CD4-positive, alpha-beta T cell (primary cell): ENCODE measurements around the gene CYP4Z1. TPM values are rescaled to one million over a fixed set of nuclear protein-coding genes. Genes with fewer than 3 reads are reported as not detected.

ENCODE experiments used
- ATAC-seq: fragments of 200-7000 bp; cut with Tn5 transposase; one replicate; pipeline ENCODE4 v1.10.0; 2022; ENCODE audit warnings: mild to moderate bottlenecking; ENCODE audit not compliant: poor library complexity
- CTCF ChIA-PET: fragments of 350-600 bp; sonication (Branson Sonifier 250); formaldehyde crosslinking; loops from one replicate; lab custom pipeline; 2021; ENCODE audit warnings: antibody characterized with exemption, inconsistent platforms; lab: Charles Lee
- POLR2A ChIA-PET: fragments of 350-600 bp; sonication (Branson Sonifier 250); formaldehyde crosslinking; loops from one replicate; lab custom pipeline; 2021; ENCODE audit warnings: antibody characterized with exemption, inconsistent platforms; lab: Charles Lee
- DNase-seq, 14 experiments: peaks; one replicate each; pipeline ENCODE4 v3.0.0-alpha.2; 2013 to 2020; ENCODE audit warnings: mixed read lengths in 2 of 14
- H3K27ac ChIP-seq, 2 donors: one replicate each; pipeline versions ENCODE4 v1.5.1 to v1.7.0; 2013; ENCODE audit warnings: low read length in 2 of 2, low read depth in 1 of 2, mild to moderate bottlenecking in 1 of 2
- H3K27me3 ChIP-seq, 2 experiments: 1 replicate in 1 of 2; 2 replicates in 1 of 2; pipeline versions ENCODE4 v1.6.1 to v1.7.0; 2013; ENCODE audit warnings: low read length in 2 of 2, control low read depth in 1 of 2, mild to moderate bottlenecking in 1 of 2, moderate library complexity in 1 of 2; ENCODE audit not compliant: insufficient read depth in 2 of 2, control insufficient read depth in 1 of 2
- H3K36me3 ChIP-seq: one replicate; pipeline ENCODE4 v1.6.1; 2013; ENCODE audit warnings: low read length, control low read depth; ENCODE audit not compliant: insufficient read depth
- H3K4me1 ChIP-seq: one replicate; pipeline ENCODE4 v1.6.1; 2013; ENCODE audit warnings: low read length, control low read depth; ENCODE audit not compliant: insufficient read depth
- H3K4me3 ChIP-seq: one replicate; pipeline ENCODE4 v1.5.1; 2013; ENCODE audit warnings: mild to moderate bottlenecking, low read length, moderate library complexity
- H3K9me3 ChIP-seq, 2 experiments: 1 replicate in 1 of 2; 2 replicates in 1 of 2; pipeline versions ENCODE4 v1.6.1 to v1.7.0; 2013; ENCODE audit warnings: low read length in 2 of 2, mild to moderate bottlenecking in 2 of 2, control low read depth in 1 of 2, moderate library complexity in 1 of 2; ENCODE audit not compliant: control insufficient read depth in 1 of 2, insufficient read depth in 1 of 2
- H3K27ac Mint-ChIP-seq: one replicate; pipeline ENCODE4 v1.8.0; 2020; ENCODE audit warnings: mixed read lengths
- H3K27me3 Mint-ChIP-seq: one replicate; pipeline ENCODE4 v1.8.0; 2021; ENCODE audit warnings: mixed read lengths
- H3K36me3 Mint-ChIP-seq: one replicate; pipeline ENCODE4 v1.8.0; 2021; ENCODE audit warnings: low read depth, mixed read lengths
- H3K4me1 Mint-ChIP-seq: one replicate; pipeline ENCODE4 v1.8.0; 2021; ENCODE audit warnings: low read depth, mixed read lengths
- H3K4me3 Mint-ChIP-seq: one replicate; pipeline ENCODE4 v1.8.0; 2020; ENCODE audit warnings: mild to moderate bottlenecking, mixed read lengths
- H3K9me3 Mint-ChIP-seq: one replicate; pipeline ENCODE4 v1.8.0; 2020; ENCODE audit warnings: mixed read lengths
- CTCF ChIP-seq: fragments of 200-600 bp; IDR thresholded peaks from one replicate; pipeline ENCODE4 v1.8.0; 2022; ENCODE audit warnings: antibody characterized with exemption, mild to moderate bottlenecking
- intact Hi-C, 2 experiments: fragments of 100-400 bp; cut with DNase I in 1 of 2; cut with micrococcal nuclease in 1 of 2; formaldehyde crosslinking; loops; one replicate each; pipeline versions ENCODE4 v1.15.1 to v1.9.0; 2023 to 2025; cut with DNase I, micrococcal nuclease
- total RNA-seq, 174 experiments: library from RNA in 2 of 174; stranded (reverse) in 2 of 174; gene quantifications; one replicate each; pipeline ENCODE4 v1.2.3 and lab custom pipeline; 2021 to 2026

The CYP4Z1 gene
- total RNA-seq, 2 experiments from 2014 or later: not detected

GRCh38 chr1:47024141-47024801 lies 42.8 kb upstream of the CYP4Z1 start:
- ATAC-seq (no peak), DNase-seq (no peak)
- Histone ChIP-seq H3K4me3 (no peak overlapping the region), H3K4me1 (no peaks in the 10 kb centered on the region), H3K27ac (no peak overlapping the region), H3K27me3 (peaks cover 17 to 18% of the 10 kb centered on the region in 2 experiments), H3K36me3 (no peaks in the 10 kb centered on the region), H3K9me3 (peaks cover 0 to 7% of the 10 kb centered on the region in 2 experiments)
- Mint-ChIP-seq H3K27me3 (peaks cover 48% of the 10 kb centered on the region), H3K27ac (no peak overlapping the region), H3K36me3 (no peaks in the 10 kb centered on the region), H3K9me3 (no peaks in the 10 kb centered on the region), H3K4me1 (no peaks in the 10 kb centered on the region), H3K4me3 (no peak overlapping the region)
- CTCF ChIA-PET: no interaction called here
- POLR2A ChIA-PET: no interaction called here
- intact Hi-C loops: no loop called here
- TF ChIP-seq CTCF: no peak

- no peak for ATAC-seq
- no peaks in the 10 kb centered on the region for H3K36me3 Mint-ChIP-seq
- H3K4me1 Mint-ChIP-seq: no peaks in the 10 kb centered on the region
- peaks cover 27% of the 10 kb centered on the region for H3K27me3 Mint-ChIP-seq
- Histone ChIP-seq H3K4me3 (no peak overlapping the region), H3K27me3 (peaks cover 4 to 6% of the 10 kb centered on the region in 2 experiments), H3K9me3 (no peaks in the 10 kb centered on the region), H3K27ac (no peak overlapping the region), H3K4me1 (no peaks in the 10 kb centered on the region), H3K36me3 (no peaks in the 10 kb centered on the region)
- no peak overlapping the region for H3K27ac Mint-ChIP-seq
- intact Hi-C loops: no loop called here
- ChIA-PET CTCF (no interaction called here), POLR2A (no interaction called here)
- no peak for TF ChIP-seq CTCF
- H3K4me3 Mint-ChIP-seq: no peak overlapping the region
- H3K9me3 Mint-ChIP-seq: no peaks in the 10 kb centered on the region
- no peak for DNase-seq
These were observed 36.7 kb upstream of the CYP4Z1 start for GRCh38 chr1:47030170-47030805.

GRCh38 chr1:47031059-47031458 lies 36.0 kb upstream of the CYP4Z1 start:
- ChIA-PET POLR2A (no interaction called here), CTCF (no interaction called here)
- no peak overlapping the region for H3K27ac ChIP-seq
- H3K4me3 Mint-ChIP-seq: no peak overlapping the region
- intact Hi-C loops: no loop called here
- H3K4me1 Mint-ChIP-seq: no peaks in the 10 kb centered on the region
- no peaks in the 10 kb centered on the region for H3K9me3 ChIP-seq
- no peak for TF ChIP-seq CTCF
- no peak overlapping the region for H3K27ac Mint-ChIP-seq
- no peaks in the 10 kb centered on the region for H3K36me3 Mint-ChIP-seq
- peaks cover 27% of the 10 kb centered on the region for H3K27me3 Mint-ChIP-seq
- H3K9me3 Mint-ChIP-seq: no peaks in the 10 kb centered on the region
- ATAC-seq (no peak), DNase-seq (no peak)
- peaks cover under 1 to 4% of the 10 kb centered on the region in 2 experiments for H3K27me3 ChIP-seq
- H3K4me3 ChIP-seq: no peak overlapping the region
- no peaks in the 10 kb centered on the region for H3K36me3 ChIP-seq
- H3K4me1 ChIP-seq: no peaks in the 10 kb centered on the region
